Measurements from ENCODE around the gene ABCC6.

- TF ChIP-seq CTCF (IDR thresholded peaks at IDR 0.05) (no peak), POLR2A (IDR thresholded peaks at IDR 0.05) (no peak)
Observed at GRCh38 chr16:16154281-16154951, 68.9 kb downstream of the ABCC6 start.

Data from testis (tissue), 2 donors.